ENCODE data around the gene ZSCAN9. TPM values are rescaled to one million over a fixed set of nuclear protein-coding genes. Genes with fewer than 3 reads are reported as not detected.

ZSCAN9 gene
- total and polyA plus RNA-seq, 2 of the 13 experiments (the other 11 are each of a cell fraction or from before 2014, with no cell fraction given), result 14.6 to 17.8 TPM

DNA sequence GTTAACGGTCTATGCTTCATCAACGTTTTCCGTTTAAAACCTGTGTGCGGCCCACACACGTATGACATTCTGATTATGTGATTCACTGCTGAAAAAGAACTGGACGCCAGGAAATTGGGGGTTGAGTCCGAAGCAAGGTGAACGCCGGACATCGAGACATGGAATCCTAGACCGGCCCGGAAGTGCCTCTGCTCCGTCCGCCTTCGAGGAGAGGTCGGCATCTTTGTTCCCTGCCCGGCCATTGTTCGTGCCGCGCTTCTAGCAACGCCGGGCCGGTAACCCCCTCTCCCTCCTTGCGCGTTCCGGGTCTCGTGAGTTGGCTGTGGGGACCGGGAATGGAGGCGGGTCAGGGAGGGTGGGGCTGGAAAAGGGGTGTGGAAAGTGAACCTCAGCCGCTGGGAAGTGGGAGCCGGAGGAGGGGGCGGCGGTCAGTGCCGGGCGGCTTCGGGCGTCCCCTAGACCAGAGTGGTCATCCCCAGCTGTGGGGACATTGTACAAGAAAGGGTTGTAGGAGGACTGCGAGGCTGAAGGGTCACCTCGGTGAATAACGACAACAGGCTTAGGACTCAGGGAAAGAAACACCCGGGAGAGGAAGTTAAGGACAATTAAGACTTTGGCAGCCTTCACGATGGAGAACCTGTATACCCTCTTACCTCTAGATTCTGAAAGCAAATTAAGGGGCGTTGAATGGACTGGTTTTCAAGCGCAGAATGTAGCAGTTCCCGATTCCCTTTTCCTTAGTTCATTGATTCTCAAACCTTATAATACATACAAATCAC is at the start of gene ZSCAN9 (continued):
- TF ChIP-seq, protein P1, sequence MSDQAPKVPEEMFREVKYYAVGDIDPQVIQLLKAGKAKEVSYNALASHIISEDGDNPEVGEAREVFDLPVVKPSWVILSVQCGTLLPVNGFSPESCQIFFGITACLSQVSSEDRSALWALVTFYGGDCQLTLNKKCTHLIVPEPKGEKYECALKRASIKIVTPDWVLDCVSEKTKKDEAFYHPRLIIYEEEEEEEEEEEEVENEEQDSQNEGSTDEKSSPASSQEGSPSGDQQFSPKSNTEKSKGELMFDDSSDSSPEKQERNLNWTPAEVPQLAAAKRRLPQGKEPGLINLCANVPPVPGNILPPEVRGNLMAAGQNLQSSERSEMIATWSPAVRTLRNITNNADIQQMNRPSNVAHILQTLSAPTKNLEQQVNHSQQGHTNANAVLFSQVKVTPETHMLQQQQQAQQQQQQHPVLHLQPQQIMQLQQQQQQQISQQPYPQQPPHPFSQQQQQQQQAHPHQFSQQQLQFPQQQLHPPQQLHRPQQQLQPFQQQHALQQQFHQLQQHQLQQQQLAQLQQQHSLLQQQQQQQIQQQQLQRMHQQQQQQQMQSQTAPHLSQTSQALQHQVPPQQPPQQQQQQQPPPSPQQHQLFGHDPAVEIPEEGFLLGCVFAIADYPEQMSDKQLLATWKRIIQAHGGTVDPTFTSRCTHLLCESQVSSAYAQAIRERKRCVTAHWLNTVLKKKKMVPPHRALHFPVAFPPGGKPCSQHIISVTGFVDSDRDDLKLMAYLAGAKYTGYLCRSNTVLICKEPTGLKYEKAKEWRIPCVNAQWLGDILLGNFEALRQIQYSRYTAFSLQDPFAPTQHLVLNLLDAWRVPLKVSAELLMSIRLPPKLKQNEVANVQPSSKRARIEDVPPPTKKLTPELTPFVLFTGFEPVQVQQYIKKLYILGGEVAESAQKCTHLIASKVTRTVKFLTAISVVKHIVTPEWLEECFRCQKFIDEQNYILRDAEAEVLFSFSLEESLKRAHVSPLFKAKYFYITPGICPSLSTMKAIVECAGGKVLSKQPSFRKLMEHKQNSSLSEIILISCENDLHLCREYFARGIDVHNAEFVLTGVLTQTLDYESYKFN (CRISPR knock-in tag; conservative IDR thresholded peaks at IDR 0.05), result peak; percentile 41; the same call in 1 of the 2 replicates
- peak; percentile 92; the same call in 1 of the 2 replicates for TF ChIP-seq ZNF614 (CRISPR knock-in tag; IDR thresholded peaks at IDR 0.05; ENCODE audit: borderline replicate concordance)
- no peak for TF ChIP-seq ZNF780A (CRISPR knock-in tag; IDR thresholded peaks at IDR 0.05)
- peak; percentile 73; the same call in 1 of the 2 replicates for TF ChIP-seq ZZZ3 (CRISPR knock-in tag; IDR thresholded peaks at IDR 0.05; ENCODE audit: borderline replicate concordance)
- peak; percentile 88; the same call in 1 of the 2 replicates for TF ChIP-seq PCBP1 (IDR thresholded peaks at IDR 0.05; ENCODE audit: borderline replicate concordance, low read depth, low read length)
- TF ChIP-seq ISX (CRISPR knock-in tag; conservative IDR thresholded peaks at IDR 0.05), result no peak
- TF ChIP-seq ZNF572 (CRISPR knock-in tag; IDR thresholded peaks at IDR 0.05), result peak; percentile 98
- TF ChIP-seq, protein P2, sequence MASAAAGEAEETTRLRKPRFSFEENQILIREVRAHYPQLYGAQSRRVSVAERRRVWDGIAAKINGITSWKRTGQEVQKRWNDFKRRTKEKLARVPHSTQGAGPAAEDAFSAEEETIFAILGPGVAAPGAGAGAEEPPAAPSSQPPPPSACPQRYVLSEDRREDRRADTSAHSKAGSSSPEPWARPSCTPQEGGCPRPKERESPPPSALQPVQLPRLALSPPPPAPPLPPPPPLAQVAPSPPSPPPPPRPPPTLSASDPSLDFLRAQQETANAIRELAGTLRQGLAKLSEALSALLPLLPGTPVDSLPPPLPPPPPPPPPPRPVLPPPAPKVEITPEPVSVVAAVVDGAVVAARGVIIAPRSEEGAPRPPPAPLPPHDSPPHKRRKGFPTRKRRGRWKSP (CRISPR knock-in tag; IDR thresholded peaks at IDR 0.05), result peak; percentile 66
- TF ChIP-seq ZBTB8A (CRISPR knock-in tag; IDR thresholded peaks at IDR 0.05; ENCODE audit: borderline replicate concordance, low read depth), result 0 out of 2 replicates have a peak, but pooled peaks have one; percentile 55
- 0 out of 2 replicates have a peak, but pooled peaks have one; percentile 37 for TF ChIP-seq KLF15 (CRISPR knock-in tag; IDR thresholded peaks at IDR 0.05; ENCODE audit: borderline replicate concordance)
- TF ChIP-seq, protein P3, sequence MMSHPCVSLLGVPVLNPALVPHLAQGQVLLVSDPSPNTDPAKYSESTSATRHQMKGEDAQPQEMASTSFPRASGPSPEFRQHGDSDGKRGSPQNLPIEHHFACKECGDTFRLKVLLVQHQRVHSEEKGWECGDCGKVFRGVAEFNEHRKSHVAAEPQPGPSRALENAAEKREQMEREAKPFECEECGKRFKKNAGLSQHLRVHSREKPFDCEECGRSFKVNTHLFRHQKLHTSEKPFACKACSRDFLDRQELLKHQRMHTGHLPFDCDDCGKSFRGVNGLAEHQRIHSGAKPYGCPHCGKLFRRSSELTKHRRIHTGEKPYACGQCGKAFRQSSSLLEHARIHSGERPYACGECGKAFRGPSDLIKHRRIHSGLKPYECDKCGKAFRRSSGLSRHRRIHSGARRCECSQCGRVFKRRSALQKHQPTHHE (CRISPR knock-in tag; IDR thresholded peaks at IDR 0.05; ENCODE audit: borderline replicate concordance), result peak; percentile 66; the same call in 1 of the 2 replicates
- no peak for TF ChIP-seq MTF2 (CRISPR knock-in tag; IDR thresholded peaks at IDR 0.05; ENCODE audit: borderline replicate concordance)
- TF ChIP-seq, protein P4, sequence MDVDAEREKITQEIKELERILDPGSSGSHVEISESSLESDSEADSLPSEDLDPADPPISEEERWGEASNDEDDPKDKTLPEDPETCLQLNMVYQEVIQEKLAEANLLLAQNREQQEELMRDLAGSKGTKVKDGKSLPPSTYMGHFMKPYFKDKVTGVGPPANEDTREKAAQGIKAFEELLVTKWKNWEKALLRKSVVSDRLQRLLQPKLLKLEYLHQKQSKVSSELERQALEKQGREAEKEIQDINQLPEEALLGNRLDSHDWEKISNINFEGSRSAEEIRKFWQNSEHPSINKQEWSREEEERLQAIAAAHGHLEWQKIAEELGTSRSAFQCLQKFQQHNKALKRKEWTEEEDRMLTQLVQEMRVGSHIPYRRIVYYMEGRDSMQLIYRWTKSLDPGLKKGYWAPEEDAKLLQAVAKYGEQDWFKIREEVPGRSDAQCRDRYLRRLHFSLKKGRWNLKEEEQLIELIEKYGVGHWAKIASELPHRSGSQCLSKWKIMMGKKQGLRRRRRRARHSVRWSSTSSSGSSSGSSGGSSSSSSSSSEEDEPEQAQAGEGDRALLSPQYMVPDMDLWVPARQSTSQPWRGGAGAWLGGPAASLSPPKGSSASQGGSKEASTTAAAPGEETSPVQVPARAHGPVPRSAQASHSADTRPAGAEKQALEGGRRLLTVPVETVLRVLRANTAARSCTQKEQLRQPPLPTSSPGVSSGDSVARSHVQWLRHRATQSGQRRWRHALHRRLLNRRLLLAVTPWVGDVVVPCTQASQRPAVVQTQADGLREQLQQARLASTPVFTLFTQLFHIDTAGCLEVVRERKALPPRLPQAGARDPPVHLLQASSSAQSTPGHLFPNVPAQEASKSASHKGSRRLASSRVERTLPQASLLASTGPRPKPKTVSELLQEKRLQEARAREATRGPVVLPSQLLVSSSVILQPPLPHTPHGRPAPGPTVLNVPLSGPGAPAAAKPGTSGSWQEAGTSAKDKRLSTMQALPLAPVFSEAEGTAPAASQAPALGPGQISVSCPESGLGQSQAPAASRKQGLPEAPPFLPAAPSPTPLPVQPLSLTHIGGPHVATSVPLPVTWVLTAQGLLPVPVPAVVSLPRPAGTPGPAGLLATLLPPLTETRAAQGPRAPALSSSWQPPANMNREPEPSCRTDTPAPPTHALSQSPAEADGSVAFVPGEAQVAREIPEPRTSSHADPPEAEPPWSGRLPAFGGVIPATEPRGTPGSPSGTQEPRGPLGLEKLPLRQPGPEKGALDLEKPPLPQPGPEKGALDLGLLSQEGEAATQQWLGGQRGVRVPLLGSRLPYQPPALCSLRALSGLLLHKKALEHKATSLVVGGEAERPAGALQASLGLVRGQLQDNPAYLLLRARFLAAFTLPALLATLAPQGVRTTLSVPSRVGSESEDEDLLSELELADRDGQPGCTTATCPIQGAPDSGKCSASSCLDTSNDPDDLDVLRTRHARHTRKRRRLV (CRISPR knock-in tag; IDR thresholded peaks at IDR 0.05), result peak; percentile 57; the same call in 1 of the 2 replicates
- TF ChIP-seq ZMAT3 (CRISPR knock-in tag; conservative IDR thresholded peaks at IDR 0.05), result peak; percentile 92
- TF ChIP-seq ZNF101 (CRISPR knock-in tag; IDR thresholded peaks at IDR 0.05; ENCODE audit: borderline replicate concordance, low read depth), result 0 out of 2 replicates have a peak, but pooled peaks have one; percentile 68
- peak; percentile 90; the same call in 1 of the 2 replicates for TF ChIP-seq IRX3 (CRISPR knock-in tag; IDR thresholded peaks at IDR 0.05; ENCODE audit: borderline replicate concordance, low read depth)
